HG02588 (cell line): ENCODE results near the gene S100A7A.
"Not testable (repeated sequence)": the region's sequence is repeated elsewhere in the genome, so short reads cannot be mapped to it uniquely, and the experiment has no call there.

ENCODE experiments used
- ATAC-seq: cut with Tn5 transposase; IDR thresholded peaks from one replicate; pipeline ENCODE4 v1.9.1; 2021; ENCODE audit warnings: mild to moderate bottlenecking, moderate library complexity; ENCODE audit not compliant: unreplicated experiment

S100A7A gene

DNA sequence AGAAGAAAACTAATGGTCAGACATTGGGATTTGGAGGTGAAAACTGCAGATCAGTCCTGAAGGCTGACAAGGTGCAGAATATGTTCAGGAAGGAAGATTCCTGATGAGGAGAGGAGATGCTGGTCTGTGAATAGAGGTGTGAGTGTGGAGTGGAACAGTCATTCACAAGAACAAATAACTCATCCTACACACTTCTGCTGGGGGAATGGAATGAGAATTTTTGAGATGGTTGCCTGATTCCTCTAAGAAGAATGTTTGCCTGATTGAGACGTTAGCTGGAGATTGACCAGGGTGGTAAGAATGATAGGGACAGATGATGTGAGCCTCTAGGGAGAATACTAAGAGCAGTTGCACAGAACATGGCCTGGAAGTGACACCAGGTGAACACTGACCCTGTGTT lies 40.1 kb downstream of the S100A7A start:
- ATAC-seq: no peak

- no peak for ATAC-seq
Measured at GRCh38 chr1:153459655-153460054, 43.3 kb downstream of the S100A7A start.

GRCh38 chr1:153460551-153460950 lies 44.2 kb downstream of the S100A7A start, which contains the start of gene S100A7:
S100A7 (minus strand) TSS chr1:153460651; CDS start chr1:153459013, 1,638 bp downstream.
- ATAC-seq: no peak

DNA sequence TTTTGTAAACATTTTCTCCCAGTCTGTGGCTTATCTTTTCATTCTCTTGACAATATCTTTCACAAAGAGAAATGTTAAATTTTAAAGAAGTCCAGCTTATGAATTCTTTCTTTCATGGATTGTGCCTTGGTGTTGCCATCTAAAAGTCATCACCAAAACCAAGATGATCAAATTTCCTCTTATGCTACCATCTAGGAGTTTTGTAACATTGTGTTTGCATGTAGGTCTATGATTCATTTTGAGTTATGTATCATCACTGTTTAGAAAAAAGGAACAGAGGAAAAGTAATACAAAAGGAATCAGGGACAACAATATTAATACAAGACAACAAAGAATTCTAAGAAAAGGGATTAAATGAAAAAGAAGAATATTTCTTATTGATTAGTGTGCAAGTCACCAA lies 46.4 kb downstream of the S100A7A start:
- ATAC-seq: not testable (repeated sequence)

- ATAC-seq: no peak
Measured at GRCh38 chr1:153465811-153466636, 49.7 kb downstream of the S100A7A start.

- no peak for ATAC-seq
Measured at GRCh38 chr1:153466908-153467307, 50.6 kb downstream of the S100A7A start.

DNA sequence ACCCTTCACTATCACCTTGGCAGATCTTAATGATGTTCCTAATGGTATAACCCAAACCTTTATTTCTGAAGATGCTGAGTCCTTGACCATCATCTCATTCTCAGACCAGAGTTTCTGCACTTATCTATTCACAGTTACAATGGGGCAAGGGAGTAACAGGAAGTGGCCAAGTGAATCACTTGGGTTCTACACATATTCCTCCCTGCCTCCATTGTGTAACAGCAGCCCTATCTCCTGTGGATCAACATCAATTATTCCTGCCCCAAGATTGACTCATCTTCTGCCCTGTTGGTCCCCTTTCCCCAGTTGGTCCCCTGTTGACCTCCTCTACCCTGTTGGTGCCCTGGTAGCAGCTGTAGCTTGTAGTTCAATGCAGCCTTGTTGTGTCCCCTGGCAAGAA lies 54.4 kb downstream of the S100A7A start:
- ATAC-seq: no peak
